ENCODE data around the gene NXPH4.

NXPH4 gene

DNA sequence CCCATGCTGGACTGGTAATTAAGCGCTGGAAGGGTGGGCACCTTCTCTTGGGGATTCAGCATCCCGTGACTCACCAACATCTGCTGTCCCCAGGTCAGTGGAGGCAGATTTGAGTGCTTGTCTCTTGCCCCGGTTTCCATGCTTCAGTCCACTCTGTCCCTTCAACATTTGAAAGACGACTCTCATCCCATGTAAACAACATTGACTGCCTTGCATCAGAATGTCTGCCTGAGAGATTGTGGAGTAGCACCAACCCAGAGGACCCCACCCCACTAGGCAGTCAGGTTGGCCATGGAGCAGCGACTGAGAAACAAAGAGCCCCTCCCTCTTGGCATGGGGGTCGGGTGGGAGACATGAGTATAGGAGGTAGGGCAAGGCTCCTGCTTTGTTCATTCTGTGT lies 39.3 kb downstream of the NXPH4 start:
- H3K4me1 ChIP-seq: peaks cover 5% of the 10 kb centered on the region
- no peaks in the 10 kb centered on the region for H3K27me3 ChIP-seq (ENCODE audit: control insufficient read depth, insufficient read depth, low read length)
- no peak overlapping the region for H3K27ac ChIP-seq
- TF ChIP-seq, protein P1, sequence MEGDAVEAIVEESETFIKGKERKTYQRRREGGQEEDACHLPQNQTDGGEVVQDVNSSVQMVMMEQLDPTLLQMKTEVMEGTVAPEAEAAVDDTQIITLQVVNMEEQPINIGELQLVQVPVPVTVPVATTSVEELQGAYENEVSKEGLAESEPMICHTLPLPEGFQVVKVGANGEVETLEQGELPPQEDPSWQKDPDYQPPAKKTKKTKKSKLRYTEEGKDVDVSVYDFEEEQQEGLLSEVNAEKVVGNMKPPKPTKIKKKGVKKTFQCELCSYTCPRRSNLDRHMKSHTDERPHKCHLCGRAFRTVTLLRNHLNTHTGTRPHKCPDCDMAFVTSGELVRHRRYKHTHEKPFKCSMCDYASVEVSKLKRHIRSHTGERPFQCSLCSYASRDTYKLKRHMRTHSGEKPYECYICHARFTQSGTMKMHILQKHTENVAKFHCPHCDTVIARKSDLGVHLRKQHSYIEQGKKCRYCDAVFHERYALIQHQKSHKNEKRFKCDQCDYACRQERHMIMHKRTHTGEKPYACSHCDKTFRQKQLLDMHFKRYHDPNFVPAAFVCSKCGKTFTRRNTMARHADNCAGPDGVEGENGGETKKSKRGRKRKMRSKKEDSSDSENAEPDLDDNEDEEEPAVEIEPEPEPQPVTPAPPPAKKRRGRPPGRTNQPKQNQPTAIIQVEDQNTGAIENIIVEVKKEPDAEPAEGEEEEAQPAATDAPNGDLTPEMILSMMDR (IDR thresholded peaks at IDR 0.05): no peak
- H3K36me3 ChIP-seq (ENCODE audit: control insufficient read depth, insufficient read depth, low read length): no peaks in the 10 kb centered on the region
- H3K9me3 ChIP-seq (ENCODE audit: control insufficient read depth, low read length): no peaks in the 10 kb centered on the region
- no peak overlapping the region for H2AFZ ChIP-seq
- H3K4me2 ChIP-seq (ENCODE audit: low read length): no peak overlapping the region
- no peaks in the 10 kb centered on the region for H3K79me2 ChIP-seq
- H3K4me3 ChIP-seq (ENCODE audit: low read depth, low read length): no peak overlapping the region
- no peak overlapping the region for H3K9ac ChIP-seq

DNA sequence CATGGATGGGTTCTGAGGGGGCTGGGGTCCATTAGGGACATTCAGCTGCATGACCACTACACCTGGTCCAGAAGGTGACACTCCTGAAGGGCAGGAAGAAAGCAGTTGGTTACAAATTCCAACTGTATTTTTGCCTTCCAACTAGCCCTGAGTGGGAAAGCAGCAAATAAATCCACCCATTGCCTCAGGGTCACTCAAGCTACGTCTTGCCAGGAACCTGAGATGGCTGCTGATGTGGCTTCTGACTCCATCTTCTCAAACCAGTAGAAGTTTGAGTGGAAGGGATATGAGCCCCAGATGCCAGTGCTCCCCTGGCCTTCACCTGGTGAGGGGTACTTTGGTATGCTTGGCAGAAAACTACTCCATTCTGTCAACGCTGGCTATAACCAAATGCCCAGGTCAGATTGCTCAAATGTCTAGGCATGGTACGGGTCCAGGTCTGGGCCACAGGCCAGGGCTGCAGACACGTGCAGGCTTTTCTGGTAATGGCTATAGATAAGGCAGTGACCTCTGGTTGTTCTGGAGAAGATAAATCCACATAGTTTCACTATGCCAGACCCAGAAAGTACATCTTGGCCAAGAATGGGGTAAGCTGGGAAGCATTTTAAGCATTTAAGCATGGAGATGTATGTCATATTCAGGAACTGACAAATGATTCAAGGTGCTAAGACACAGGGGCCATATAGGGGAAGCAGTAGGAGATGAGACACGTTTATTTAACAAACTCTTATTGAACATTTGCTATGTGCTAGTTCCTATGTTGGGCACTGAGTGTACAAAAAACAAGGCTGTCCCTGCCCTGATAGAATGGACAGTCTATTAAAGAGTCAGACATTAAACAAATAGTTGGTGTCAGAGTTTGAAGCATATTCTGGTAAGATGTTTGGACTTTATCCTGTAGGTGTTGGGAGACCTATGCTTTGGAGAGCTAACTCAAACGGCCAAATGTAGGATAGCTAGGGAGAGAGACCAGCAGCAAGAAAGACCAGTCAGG lies 42.7 kb downstream of the NXPH4 start:
- Histone ChIP-seq H3K27ac (no peak overlapping the region), H3K27me3 (ENCODE audit: control insufficient read depth, insufficient read depth, low read length) (no peaks in the 10 kb centered on the region), H2AFZ (no peak overlapping the region), H3K9me3 (ENCODE audit: control insufficient read depth, low read length) (no peaks in the 10 kb centered on the region), H3K36me3 (ENCODE audit: control insufficient read depth, insufficient read depth, low read length) (no peaks in the 10 kb centered on the region), H3K4me2 (ENCODE audit: low read length) (no peak overlapping the region), H3K9ac (no peak overlapping the region), H3K4me3 (ENCODE audit: low read depth, low read length) (no peak overlapping the region), H3K79me2 (peaks cover 5% of the 10 kb centered on the region), H3K4me1 (peaks cover 3% of the 10 kb centered on the region)
- TF ChIP-seq, protein P1 (IDR thresholded peaks at IDR 0.05): no peak

DNA sequence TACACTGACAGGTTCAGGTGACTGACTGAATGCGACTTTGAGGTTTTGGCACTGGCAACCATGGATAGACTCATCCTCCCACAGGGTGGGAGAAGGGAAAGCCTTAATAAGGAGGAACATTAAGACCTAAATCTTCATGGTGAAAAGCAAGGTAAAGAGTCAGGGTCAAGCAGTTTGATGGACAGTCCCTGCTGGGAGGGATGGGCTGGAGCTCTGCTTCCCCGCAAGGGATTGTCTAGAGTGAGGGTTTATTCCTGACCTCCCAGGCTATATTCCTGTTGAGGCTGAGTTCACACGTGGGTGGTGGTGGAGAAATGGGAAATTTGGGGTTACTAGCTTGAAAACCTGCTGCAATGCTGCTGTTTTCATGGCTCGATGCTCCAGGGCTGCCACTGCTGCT lies 43.8 kb downstream of the NXPH4 start:
- Histone ChIP-seq H2AFZ (no peak overlapping the region), H3K27me3 (ENCODE audit: control insufficient read depth, insufficient read depth, low read length) (no peaks in the 10 kb centered on the region), H3K4me3 (ENCODE audit: low read depth, low read length) (no peak overlapping the region), H3K9me3 (ENCODE audit: control insufficient read depth, low read length) (no peaks in the 10 kb centered on the region), H3K79me2 (peaks cover 5% of the 10 kb centered on the region), H3K4me2 (ENCODE audit: low read length) (no peak overlapping the region), H3K36me3 (ENCODE audit: control insufficient read depth, insufficient read depth, low read length) (no peaks in the 10 kb centered on the region), H3K27ac (no peak overlapping the region), H3K4me1 (peaks cover 3% of the 10 kb centered on the region), H3K9ac (no peak overlapping the region)
- TF ChIP-seq, protein P1 (IDR thresholded peaks at IDR 0.05): no peak

DNA sequence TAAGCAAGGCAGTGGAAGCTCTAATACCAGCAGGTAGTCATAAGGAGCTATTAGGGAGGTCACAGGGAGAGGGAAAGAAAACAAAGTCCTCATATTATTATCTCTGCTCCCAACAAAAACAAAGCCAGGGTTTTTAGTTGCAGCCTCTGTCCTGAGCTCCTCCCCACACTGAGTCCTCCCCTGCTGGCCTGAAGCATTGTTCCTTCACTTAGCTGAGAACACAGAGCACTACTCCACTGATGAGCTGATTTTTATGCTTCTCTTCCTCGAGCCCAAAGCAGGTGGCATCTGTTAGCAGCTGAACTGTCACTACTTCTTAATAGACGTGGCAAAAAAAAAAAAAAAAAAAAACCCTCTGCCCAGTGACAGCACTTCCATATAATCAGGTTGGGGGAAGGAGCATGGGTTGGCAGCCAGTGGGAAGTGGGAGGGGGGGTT lies 44.9 kb downstream of the NXPH4 start:
- Histone ChIP-seq H3K9ac (no peak overlapping the region), H2AFZ (no peak overlapping the region), H3K4me1 (peaks cover 3% of the 10 kb centered on the region), H3K4me2 (ENCODE audit: low read length) (no peak overlapping the region), H3K27ac (no peak overlapping the region), H3K79me2 (peaks cover 5% of the 10 kb centered on the region), H3K36me3 (ENCODE audit: control insufficient read depth, insufficient read depth, low read length) (no peaks in the 10 kb centered on the region), H3K27me3 (ENCODE audit: control insufficient read depth, insufficient read depth, low read length) (no peaks in the 10 kb centered on the region), H3K9me3 (ENCODE audit: control insufficient read depth, low read length) (no peaks in the 10 kb centered on the region), H3K4me3 (ENCODE audit: low read depth, low read length) (no peak overlapping the region)
- TF ChIP-seq, protein P1 (IDR thresholded peaks at IDR 0.05): no peak

All from parathyroid adenoma (tissue), 2 donors.